Activated CD4-positive, CD25-positive, alpha-beta regulatory T cell treated with anti-CD3 and anti-CD28 coated beads, Interleukin-2, amount 50 U/mL, for 16 hours (primary cell): ENCODE data around the gene WIZ.

Source experiments
- DNase-seq: peaks from one replicate; pipeline ENCODE4 v3.0.0-alpha.2; 2020; ENCODE audit warnings: low read depth, low spot score

Gene WIZ

DNA sequence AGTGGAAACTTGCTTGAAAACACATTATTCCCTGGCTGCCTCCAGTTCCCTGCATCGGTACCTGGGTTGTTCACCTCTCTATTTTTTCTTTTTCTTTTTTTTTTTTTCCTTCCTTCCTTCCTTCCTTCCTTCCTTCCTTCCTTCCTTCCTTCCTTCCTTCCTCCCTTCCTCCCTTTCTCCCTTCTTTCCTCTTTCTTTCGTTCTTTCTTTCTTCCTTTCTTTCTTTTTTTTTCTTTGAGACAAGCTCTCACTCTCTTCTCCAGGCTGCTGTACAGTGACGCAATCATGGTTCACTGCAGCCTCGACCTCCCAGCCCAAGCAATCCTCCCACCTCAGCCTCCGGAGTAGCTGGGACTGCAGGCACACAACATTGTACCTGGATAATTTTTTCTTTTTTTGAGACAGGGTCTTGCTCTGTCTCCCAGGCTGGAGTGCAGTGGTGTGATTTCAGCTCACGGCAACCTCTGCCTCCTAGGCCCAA lies 18.0 kb upstream of the WIZ start:
- no peak for DNase-seq

DNA sequence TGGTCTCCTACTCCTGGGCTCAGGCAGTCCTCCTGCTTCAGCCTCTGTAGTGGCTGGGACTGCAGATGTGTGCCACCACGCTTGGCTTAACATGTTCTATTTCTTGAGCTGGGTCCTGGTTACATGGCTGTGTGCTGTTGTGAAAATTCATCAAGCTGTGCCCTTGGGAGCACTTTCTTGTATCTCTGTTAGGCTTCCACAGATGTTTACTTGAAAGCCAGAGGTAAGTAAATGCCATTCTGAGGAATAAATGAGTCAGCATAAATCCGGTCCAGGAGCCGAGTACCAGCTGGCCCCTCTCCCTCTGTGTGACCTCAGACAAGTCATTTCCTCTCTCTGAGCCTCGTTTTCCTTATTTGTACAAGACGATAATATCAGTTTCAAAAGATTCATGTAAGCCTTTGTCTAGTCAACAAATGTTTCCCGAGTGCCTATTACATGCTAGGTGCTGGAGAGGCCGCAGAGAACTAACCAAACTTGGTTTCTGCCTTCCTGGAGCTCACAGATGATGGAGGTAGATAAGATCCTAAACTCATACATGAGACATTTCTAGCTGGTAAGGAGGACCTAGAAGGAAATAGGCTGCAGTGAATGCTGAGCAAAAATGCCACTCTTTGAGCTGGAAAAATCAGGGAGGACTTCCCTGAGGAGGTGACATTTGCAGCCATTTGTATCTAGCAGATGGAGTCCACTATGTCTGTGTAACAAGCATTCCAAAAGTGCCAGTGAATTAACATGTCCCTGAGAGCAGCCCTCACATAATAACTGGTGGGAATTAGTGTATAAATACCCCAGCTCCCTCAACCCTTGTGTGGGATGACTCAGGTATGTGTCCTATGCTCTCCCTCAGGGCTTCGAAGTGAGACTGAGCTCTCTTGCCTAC lies 17.3 kb upstream of the WIZ start:
- peak; percentile 19 for DNase-seq

DNA sequence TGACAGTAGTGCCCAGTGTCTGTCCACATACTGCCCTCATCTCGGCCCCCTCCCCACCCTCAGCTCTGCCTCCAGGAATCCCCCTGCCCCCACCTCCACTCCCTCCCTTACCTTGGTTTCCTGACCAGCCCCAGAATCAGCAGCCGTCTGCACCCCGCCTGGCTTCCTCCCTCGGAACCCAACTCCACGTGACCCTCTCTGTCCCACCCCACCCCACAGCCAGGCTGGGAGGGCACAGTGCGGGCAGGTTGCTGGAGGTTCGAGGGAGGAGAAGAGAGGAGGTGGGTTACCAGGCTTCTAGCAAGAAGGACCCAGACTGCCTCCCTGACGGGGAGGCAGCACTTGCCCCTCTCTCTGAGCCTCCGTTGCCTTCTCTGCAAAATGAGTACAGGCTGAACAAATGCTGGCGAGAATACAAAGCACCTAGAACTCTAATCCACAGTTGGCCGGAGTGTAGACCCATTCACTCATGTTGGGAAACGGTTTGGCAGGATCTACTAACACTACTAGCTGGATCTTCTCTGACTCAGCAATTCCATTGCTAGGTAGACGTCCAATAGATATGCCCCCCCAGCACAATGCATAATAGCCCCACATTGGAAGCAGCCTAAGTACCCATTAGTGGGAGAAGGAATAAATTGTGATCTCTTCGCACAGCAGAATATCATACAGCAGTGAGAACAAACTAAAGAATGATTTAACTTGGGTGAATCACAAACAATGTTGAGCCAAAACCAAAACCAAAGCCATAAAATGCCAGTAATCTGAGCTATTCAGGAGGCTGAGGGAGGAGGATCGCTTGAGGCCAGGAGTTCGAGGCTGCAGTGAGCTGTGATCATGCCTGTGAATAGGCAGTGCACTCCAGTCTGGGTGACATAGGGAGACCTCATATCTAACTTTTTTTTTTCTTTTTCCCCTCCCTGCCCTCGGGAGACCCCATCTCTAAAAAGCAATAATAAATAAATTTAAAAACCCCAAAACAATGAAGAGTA lies 14.9 kb upstream of the WIZ start, which contains the start of gene RASAL3:
Gene RASAL3 (minus strand): TSS at position 151 of the 992 bp plus-strand sequence. CDS start 186 bp downstream, outside the sequence.
- peak; percentile 30 for DNase-seq

DNA sequence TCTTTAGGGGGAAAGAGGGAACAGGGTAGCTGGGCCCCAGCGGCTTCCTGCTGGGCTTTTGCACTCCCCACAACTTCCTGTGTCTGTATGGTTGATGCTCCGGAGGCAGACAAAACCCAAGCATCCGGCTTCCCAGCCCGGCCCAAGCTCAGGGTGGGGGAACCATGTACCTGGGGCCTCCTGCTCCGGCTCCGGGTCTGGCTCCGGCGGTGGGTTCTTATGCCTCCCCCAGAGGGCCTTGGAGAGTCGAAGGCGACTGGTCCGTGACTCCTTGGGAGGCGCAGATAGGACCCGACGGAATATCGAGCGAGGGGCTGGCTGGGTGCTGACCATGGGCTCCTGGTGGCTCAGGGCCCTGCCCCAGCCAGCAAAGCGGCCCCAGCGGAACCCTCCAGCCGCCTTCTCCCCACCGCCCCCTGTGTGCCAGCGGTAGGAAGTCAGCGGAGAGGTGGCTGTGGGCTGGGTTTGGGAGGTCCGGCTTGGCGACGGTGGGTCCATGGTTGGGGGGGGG lies 14.2 kb upstream of the WIZ start:
- DNase-seq, result peak; percentile 48

DNA sequence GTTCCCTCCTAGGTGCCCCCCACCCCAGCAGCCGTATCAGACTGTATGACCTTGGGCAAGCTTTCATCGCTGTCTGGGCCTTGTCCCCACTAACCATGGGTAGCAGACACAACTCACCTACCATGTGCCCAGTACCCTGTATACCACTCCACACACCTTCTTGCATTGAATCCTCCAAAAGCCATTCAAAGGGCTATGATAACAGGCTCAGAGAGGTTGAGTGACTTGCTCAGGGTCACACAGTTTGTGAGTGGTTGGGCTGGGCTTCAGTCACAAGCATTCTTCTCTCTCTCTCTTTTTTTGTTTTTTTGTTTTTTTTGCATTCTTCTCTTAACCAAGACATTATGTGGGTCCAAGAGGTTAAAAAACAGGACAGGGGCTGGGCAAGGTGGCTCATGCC lies 11.9 kb upstream of the WIZ start:
- no peak for DNase-seq

DNA sequence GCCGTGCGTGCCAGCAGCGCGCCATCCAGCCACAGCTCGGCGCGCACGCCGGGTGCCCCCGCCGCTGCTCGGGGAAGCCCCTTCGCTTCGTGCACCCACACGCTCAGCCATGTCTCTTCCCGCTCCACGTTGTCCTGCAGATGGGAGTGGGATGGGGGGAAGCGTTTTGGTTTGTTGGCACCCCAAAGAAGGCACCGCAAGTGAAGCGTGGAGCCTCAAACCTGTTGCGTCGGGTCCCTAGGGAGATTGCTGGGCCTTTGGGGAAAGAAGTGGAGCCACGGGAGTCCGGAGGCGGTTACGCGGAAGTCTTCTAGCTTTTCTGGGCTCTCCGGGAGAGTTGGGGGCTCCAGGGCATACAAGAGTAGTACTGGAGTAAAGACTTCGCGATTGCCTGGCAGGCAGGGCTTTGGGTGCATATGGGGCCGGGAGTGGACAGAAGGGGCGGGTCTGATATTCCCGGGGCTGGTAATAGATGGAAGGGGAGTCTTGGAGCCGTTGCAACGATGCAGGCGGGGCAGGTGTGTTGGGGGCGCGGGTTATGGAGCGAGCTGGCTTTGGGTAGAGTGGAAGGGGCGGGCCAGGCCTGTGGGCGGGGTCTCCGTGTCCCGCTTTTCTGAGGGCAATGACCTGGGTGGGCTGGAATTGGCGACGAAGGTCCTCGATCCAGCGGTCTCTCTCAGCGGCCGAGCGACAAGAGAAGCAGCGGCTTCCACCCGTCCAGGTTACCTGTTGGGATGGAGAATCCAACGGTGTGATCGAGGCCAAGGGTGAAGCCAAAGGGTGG lies 8.1 kb upstream of the WIZ start:
- DNase-seq, result no peak

DNA sequence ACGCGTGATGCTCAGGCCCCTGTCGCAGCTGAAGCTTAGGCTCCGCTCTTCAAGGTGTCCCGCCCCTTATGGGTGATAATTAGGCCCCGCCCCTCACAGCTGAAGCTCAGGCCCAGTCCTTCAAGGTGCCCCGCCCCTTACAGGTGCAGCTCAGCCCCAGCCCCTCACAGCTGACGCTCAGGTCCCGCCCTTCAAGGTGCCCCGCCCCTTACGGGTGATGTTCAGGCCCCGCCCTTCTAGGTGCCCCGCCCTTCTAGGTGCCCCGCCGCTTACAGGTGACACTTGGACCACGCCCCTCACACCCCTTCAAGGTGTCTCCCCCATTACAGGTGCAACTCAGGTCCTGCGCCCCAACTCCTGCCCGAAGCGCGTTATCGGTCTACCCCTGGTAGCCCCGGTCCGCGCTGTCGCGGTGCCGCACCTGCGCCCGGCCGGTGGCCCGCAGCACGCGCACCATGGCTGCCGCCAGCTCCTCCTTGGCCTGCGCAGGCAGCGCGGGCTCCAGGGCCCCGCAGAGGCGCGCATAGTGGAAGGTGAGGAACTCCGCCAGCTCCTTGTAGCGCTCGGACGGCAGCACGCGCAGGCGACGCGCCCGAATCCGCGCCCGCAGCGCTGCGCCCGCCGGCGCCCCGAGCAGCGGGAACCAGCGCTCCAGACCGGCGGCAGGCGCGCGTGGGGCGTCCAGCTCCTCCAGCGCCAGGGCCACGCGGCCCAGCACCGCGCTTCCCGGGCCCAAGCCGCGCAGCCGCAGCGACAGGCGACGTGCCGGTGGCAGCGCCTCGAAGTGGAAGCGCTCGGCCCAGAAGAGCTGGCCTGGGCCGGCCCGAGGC lies 7.3 kb upstream of the WIZ start:
- DNase-seq, result no peak

DNA sequence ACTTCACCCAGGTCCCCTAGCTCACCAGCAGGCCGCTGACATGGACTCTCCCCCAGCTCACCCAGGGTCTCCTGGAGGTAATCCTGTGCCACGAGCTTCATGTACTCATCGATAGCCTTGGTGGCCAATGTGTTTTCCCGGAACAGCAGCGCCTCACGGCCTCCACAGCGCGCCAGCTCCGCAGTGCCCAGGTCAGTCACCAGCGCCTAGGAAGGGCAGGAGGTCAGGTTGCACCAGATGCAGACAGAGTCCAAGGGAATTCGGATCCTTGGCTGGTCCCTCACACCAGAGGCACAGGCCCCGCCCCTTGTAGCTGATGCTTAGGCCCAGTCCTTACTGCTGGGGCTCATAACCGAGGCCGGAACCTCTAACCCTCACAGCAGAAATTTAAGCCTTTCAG lies 6.7 kb upstream of the WIZ start:
- no peak for DNase-seq

DNA sequence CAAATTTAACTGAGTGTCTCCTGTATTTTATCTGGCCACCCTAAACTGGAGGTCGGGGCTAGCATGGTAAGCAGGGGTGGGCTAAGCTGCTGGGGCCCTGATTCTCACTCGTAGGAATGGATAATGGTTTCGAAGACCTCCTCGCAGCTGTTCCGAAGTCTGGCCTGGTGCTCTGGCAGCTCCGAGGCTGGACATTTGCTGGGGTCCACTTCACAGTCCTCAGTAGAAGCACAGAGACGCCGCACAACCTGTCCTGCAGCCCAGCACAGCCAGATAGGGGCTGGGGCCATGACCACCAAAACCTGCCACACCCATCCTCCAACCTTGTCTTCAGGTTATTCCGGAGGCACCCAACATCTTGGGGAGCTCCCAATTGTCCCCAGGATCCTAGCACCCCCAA lies 6.2 kb upstream of the WIZ start:
- DNase-seq, result no peak

DNA sequence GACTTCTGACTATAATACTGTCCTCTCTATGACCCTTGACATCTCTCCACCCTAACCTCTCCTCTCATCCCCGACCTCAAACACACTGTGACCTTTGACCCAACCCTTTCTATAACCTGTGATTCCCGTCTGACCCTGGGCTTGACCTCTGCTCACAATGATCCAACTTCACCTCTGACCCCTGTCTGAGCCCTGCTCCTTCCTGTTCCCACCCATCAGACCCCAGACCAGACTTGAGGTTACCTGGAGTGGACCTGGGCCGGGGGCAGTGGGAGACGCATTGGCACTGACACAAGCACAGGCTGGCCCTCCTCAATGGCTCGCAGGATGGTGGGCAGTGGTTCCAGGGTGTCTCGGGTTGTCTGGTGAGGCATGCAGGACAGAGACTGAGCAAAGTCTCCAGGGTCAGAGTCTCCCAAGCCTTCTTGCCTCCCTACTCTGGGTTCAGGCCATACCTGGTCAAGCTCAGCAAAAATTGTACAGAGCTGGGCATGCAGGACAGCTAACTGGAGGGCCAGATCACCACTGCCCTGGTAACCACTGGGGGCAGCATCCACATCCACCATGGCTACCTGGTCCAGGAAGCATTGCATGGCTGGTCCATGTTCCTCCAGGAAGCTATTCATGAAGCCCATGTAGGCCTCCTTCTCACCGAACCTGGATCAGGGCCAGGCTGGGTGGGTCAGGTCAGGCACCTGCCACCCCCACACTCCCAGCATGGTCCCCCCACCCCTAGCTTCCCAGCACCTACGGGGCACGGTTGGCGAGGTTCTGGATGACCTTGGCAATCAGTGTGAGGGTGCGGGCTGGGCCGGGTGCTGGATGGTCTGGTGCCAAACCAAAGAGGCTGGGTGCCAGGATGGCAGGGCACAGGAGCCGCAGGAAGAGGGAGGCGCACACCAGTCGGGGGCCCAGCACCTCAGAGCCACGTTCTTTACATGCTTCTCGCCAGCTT lies 4.4 kb upstream of the WIZ start:
- DNase-seq, result no peak

DNA sequence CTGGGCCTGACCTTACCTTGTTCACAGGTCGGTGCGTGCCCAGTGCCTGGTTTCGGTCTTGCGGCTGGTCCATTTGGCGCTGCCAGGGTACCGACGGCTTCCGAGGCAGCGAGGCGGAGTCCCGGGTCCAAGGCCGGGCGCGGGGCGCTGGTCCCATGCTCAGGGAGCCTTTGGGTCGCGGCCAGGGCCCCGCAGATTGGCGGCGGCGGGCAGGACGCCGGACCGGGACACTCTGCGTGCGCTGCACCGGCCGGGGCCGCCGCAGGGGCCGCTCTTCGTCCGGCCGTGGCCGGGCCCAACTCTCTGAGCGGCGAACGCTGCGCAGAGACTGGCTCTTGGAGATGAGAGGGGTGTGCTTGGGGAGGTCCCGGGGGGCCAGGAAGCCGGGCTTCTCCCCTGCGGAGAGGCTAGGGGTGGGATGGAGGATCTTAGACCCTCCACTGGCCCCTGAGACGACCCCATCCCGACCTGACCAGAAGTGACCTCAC lies 3.4 kb upstream of the WIZ start:
- no peak for DNase-seq

DNA sequence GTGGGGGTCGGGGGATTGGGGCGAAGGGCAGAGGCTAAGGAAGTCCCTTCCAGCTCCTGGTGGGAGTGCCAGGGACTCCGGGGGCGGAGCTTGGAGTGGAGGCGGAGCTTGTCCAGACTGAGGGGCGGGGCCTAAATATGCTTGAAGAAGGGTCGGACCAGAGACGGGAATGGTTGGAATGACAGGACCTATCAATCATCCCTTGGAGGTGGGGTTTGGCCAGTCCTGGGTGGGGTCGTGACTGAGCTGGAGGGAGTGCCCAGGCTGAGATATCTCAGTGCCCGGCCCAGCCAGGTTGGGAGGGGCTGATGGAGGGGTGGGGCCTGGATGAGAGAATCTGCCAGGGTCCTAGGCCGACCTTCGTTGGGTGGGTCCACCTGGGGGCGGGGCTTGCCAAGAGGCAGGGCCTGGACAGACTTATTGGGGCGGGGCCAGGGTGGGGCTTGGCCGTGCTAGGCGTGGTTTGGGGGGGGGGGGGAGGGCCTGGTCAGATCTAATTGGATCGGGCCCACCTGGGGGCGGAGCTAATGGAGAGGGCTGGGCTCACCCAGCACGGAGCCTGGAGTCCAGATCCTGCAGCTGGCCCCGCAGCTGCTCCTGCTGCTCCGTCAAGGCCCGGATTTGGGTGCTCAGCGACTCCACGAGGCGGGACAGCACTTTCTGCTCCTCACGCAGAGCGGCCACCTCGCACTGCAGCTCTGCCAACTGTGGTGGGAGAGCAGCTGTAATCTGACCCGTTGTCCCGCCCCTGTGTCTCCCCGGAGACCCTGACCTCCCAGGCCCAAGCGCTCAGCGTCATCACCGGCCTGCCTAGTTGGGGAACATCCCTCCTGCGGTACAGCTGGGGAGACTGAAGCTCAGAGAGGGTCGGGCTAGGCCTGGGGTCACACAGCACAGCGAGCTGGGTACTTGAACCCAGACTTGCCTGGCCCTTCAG lies 2.6 kb upstream of the WIZ start:
- no peak for DNase-seq

DNA sequence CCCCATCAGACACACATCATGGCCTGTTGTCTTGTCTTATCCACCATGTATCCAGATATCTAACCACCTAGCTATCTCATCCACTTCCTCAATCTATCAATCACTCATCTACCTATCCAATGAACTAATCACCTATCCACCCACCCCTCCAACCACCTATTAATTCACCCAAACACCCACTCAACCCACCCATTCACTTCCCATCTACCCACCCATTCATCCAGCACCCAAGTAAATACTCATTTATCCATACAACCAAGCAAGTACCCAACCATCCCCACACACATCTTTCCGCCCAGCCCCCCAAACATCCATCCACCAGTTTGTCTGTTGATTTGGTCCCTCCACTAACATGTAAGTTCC lies 753 bp upstream of the WIZ start:
- no peak for DNase-seq

DNA sequence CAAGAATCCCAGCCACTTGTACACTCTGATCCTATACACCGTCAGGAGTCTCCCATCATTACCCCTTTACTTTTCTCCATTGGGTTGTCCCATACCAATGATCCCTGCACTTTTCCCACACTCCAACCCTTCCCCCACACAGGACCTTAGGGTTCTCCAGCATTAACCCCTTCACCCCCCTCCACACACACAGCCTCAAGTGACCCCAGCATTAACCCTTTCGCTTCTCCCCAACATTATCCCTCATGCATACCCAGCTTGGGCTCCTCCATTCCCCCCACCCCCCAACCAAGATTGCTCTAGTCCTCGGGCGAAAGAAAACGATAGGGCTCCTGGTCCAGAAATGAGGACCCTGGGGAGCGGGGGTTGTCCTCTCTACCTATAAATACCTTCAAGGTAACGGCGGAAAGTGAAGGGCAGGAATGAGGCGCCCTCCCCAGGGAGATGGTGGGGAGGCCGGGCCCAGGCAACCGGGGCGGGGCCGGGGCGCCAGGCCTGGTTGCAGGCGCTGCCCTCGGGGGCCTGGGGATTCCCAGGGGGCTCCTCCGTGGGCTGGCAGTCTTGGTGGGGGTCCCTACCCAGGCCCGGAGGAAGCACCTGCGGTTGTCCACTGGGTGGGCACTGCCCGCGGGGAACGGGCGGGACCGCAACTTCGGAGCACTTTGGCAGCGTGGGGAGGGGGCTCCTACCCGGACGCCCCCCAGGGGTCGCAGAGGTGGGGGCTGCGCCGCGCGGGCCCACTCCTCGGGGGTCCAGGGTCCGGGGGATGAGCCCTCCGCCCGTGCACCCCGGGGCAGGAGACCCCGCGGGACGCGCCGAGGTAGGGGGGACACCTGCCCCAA lies 757 bp downstream of the WIZ start:
- no peak for DNase-seq

DNA sequence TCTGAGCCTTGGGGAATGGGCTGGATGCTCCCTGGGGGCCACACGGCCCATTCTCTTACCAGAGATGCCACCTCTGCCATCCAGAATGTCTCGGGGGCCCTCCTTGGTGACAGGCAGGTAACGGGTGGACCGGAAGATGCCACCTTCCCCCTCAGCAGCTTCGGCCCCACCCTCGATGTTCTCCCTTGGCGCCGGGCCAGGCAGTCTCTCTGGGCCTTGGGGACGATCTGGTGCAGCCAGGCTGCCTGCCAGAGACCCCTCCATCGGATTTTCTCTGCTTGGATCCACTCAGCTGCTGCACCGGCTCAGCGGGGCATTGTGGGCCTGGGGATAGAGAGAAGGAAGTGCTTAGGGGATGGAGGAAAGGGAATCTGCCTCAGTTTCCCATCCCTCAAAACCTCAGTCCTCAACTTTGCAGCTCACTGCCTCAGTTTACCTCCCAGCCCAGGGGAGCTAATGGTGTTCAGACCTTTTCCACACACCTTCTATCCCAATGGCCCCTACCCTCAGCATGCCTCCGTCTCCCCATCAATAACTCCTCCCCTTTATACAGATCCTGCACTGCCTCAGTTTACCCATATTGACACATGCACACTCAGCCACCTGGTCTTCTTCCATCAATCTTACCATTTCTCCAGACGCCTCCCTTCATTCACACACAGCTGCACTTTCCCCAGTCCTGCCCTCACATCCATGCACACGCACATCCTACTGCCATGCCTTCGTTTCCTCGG lies 1.5 kb downstream of the WIZ start:
- no peak for DNase-seq

DNA sequence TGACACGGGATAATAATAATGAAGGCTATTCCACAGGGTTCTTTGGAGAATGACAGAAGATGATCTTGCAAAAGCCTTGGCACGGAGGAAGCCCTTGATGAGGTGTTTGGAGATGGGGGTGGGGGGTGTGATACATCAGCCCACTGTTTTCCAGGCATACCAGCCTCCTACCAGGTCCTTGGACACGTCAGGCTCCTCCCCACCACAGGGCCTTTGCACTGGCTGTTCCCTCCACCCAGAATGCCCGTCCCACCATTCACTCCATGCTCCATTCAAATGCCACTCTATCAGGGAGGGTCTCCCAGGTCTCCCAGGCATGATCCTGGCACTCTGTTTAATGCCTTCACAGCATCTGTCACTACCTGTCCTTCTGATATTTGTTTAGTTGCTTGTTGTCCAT lies 2.7 kb downstream of the WIZ start:
- no peak for DNase-seq
